ENCODE measurements around the gene HES7. TPM values are rescaled to one million over a fixed set of nuclear protein-coding genes. Genes with fewer than 3 reads are reported as not detected.

Gene HES7
- total RNA-seq, 4 donors from 2014 or later, result not detected

- TF ChIP-seq CTCF (IDR thresholded peaks at IDR 0.05; ENCODE audit: low read depth), result no peak
Measured at GRCh38 chr17:8145811-8146210, 21.9 kb upstream of the HES7 start.

DNA sequence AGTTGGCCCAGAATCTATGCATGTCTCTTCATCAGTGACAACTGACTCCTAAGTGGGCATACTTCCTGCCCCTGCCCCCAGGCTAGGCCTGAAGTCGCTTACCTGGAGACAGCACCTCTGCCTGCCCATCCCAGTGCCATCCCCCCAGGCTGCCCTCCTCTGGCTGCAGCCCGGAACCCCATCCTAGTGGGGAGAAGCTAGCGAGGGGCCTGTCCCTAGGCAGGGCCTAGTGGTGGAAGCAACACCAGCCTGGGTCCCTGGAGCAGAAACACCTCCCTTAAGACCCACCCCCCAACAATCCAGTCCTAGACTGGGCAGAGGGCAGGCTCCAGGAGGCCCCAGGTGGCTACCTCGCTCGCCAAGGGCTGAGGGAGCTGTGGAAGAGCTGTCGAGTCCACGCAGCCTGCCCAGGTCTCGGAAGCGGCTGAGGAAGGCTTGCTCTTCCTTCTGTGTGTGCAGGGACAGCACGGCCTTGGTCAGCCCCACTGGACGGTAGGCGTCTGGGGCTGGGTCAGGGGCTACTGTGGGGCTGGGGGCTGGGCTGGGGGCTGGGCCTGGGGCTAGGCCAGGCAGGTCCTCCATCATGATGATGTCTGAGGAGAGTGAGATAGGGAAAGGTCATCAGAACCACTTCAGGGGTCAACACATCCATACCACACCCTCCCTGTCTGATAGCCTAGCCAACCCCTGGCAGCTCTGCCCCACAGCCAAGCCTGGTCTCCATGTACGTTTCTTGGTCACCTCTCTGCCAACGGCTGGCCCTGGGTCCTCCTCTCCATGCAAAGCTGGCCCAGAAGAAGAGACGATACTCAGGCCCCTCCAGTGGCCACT, 20.7 kb upstream of the HES7 start:
- TF ChIP-seq CTCF (IDR thresholded peaks at IDR 0.05; ENCODE audit: low read depth), result no peak

DNA sequence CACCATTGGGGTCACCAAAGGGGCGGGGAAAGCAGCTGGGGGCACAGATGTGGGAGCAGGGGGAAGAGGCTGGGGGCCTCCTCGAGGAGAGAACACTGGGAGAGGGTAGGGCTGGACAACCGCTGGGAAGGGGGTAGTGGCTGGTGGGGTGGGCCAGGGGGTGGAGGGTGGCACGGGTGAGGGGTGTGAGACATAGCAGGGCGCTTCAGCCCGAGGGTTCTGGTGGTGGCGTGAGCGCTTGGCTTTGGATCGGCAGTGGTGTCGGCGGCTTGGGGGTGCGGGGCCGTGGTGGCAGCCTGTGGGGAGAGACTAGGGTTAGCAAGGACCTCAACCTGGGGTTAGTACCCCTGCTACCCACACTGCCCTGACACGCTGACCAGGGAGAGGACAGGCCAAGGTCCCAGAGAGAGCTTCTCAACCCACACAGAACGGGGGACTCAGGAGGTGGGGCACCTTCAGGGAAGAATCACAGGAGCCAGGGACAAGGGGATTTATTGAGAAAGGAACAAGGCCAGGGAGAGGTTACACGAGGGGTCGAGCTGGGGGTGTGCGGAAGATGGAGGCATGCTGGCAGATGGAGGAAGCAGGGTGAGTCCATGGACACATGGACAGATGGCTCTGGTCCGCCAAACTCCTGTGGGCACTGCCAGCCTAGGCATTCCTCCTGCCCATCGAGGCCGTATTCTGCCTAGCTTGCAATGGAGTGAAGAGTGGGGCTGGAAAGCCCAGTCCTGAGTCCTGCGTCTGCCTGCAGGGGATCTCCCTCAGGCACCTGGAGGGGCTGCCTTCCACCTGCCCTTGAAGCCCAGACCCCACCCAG, 19.9 kb upstream of the HES7 start:
- no peak for TF ChIP-seq CTCF (IDR thresholded peaks at IDR 0.05; ENCODE audit: low read depth)

DNA sequence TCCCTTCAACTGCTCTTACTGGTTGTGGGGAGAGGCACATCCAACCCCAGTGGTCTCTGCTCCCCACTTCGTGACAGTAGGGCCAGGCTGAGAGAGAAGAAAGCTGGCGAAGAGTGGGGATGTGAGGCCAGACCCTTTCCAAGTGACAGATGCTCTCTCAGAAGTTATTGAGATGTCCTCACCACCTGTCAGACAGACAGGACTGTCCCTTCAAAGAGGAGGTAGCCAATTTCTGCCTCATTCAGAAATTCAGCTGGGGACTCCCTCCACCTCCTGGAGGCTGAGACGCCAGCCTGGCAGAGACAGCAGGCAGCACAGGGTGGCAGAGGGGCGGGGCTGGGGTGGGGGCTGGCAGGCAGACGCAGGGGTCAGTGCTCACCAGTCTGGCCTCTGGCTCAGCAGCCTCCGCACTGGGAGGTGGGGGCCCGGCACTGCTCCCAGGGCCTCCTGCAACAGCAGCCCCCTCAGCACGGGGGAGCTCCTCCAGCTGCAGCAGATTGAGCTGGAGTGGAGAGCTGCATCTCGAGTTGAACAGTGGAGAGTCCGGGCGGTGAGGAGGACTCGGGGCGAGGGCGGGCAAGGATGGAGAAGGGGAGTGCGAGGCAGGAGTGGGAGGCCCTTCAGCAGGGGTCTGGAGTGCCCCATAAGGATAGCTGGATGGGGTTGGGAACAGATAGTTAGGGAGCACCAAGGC, 19.1 kb upstream of the HES7 start:
- TF ChIP-seq CTCF (IDR thresholded peaks at IDR 0.05; ENCODE audit: low read depth), result no peak

DNA sequence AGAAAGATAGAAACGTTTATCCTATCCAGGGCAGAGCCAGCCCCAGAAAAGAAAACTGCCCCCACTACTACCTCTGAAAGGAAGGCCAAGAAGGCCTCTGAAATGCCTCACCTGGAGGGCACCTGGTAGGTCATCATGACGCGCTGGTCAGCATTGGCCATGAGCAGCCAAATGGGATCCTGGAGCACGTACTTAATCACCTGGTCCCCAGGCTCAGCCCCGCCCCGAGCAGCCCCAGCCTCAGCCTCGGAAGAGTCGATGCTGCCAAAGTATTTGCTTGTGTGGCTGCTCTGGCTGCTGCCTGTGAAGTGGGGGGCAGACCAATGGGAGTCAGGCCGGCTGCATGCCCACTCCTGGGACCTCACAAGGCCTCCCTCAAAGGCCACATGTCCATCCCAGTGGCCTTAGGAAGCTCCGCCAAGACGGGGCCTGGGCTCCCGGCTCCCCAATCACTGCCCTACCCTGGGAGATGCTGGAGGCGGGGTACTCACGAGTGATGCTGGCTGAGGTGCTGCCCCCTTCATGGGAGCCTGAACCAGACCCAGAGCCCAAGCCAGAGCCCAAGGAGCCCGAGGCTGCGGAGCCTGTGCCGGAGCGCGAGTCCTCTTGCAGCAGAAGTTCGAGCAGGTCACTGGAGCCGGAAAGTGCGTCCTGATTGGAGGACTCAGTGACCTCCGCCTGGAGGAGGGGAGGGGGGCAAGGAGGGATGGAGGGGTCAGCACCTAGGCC, 18.4 kb upstream of the HES7 start:
- no peak for TF ChIP-seq CTCF (IDR thresholded peaks at IDR 0.05; ENCODE audit: low read depth)

DNA sequence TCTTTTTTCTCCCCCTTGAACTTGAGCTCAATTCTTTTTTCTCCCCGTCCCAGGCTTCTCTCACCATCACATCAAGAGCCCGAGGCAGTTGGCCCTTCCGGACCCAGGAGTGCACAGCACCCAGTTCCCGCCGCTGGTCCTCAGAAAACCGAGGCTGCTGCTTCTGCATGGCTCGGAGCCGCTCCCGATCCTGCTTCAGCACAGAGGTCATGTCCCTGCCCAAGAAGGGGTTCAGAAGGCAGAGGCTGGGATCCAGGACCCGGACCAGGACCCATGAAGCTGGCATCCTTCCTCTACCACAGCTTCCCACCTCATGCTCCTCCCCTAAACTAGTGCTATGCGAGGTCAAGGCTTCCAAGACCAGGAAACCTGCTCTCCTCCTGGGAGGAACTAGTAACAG, 17.8 kb upstream of the HES7 start:
- TF ChIP-seq CTCF (IDR thresholded peaks at IDR 0.05; ENCODE audit: low read depth), result no peak
